Vagina (tissue), 2 donors: ENCODE results near the gene PRKCB. TPM values are rescaled to one million over a fixed set of nuclear protein-coding genes. Genes with fewer than 3 reads are reported as not detected.

Experiments used
- DNase-seq, 2 donors: peaks; one replicate each; pipeline ENCODE4 v3.0.0-alpha.2; 2017; ENCODE audit errors: extremely low spot score in 2 of 2
- H3K27ac ChIP-seq: fragments of 200-600 bp; sonication (generic); one replicate; pipeline ENCODE4 v1.5.1; 2019
- H3K27me3 ChIP-seq: fragments of 200-600 bp; sonication (generic); one replicate; pipeline ENCODE4 v1.5.1; 2019
- H3K36me3 ChIP-seq, 2 donors: fragments of 200-600 bp; sonication (generic); one replicate each; pipeline ENCODE4 v1.5.1; 2017 to 2019
- H3K4me1 ChIP-seq: fragments of 200-600 bp; sonication (generic); one replicate; pipeline ENCODE4 v1.5.1; 2019
- H3K4me3 ChIP-seq, 2 donors: fragments of 200-600 bp; sonication (generic); 1 replicate in 1 of 2; 2 replicates in 1 of 2; pipeline ENCODE4 v1.5.1; 2016 to 2019
- H3K9me3 ChIP-seq: fragments of 200-600 bp; sonication (generic); one replicate; pipeline ENCODE4 v1.5.1; 2019
- POLR2A ChIP-seq, 2 donors: fragments of 450-650 bp; IDR thresholded peaks; one replicate each; pipeline ENCODE4 v1.6.1; 2017; ENCODE audit warnings: antibody characterized with exemption in 2 of 2, mild to moderate bottlenecking in 2 of 2, moderate library complexity in 2 of 2
- POLR2AphosphoS5 ChIP-seq, 2 donors: sonication (generic); formaldehyde crosslinking; IDR thresholded peaks; one replicate each; pipeline ENCODE4 v1.9.0; 2017; ENCODE audit warnings: antibody characterized with exemption in 2 of 2, mild to moderate bottlenecking in 2 of 2, low read depth in 1 of 2; ENCODE audit not compliant: insufficient read depth in 1 of 2
- intact Hi-C: fragments of 100-400 bp; cut with DNase I; formaldehyde crosslinking; loops from one replicate; pipeline ENCODE4 v1.15.1; 2023
- total RNA-seq: library from RNA; depleted of rRNA; stranded (reverse); fragments of >200 nt; gene quantifications from one replicate; pipeline ENCODE4 v1.2.3, GENCODE V29; 2016
- TF ChIP-seq, protein P1 (sequence below), 3 experiments: fragments of 450-650 bp in 2 of 3; fragments of 200-600 bp in 1 of 3; sonication (generic) in 1 of 3; IDR thresholded peaks; one replicate each; pipeline ENCODE4 v1.5.1; 2017 to 2019; ENCODE audit warnings: antibody characterized with exemption in 3 of 3, mild to moderate bottlenecking in 2 of 3, moderate library complexity in 2 of 3

Gene PRKCB
- total RNA-seq, 1 donor from 2014 or later, result 9.1 TPM

DNA sequence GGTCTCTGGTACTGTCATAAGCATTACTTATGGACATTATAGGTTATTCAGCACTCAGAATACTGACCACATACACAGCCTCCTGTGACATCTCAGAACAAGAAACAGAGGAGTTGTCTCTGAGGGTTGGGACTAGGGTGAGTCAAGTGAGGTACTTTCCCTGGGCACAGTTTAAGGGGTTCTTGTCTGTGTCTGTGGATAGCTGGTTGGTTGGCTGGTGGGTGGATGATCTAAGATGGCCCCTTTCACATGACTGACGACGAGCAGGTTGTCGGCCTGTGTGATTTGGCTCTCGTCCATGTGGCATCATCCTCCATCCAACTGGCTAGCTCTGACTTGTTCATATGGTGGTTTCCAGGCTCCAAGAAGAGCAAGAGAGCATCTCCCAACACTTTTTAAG, 163.9 kb downstream of the PRKCB start:
- no peak overlapping the region for H3K27ac ChIP-seq
- no peak for DNase-seq
- H3K9me3 ChIP-seq, result no peaks in the 10 kb centered on the region
- H3K4me1 ChIP-seq, result no peaks in the 10 kb centered on the region
- TF ChIP-seq POLR2AphosphoS5 (IDR thresholded peaks at IDR 0.05; ENCODE audit: insufficient read depth in 1 of 2, low read depth in 1 of 2) (no peak), POLR2A (IDR thresholded peaks at IDR 0.05) (no peak)
- TF ChIP-seq, protein P1, sequence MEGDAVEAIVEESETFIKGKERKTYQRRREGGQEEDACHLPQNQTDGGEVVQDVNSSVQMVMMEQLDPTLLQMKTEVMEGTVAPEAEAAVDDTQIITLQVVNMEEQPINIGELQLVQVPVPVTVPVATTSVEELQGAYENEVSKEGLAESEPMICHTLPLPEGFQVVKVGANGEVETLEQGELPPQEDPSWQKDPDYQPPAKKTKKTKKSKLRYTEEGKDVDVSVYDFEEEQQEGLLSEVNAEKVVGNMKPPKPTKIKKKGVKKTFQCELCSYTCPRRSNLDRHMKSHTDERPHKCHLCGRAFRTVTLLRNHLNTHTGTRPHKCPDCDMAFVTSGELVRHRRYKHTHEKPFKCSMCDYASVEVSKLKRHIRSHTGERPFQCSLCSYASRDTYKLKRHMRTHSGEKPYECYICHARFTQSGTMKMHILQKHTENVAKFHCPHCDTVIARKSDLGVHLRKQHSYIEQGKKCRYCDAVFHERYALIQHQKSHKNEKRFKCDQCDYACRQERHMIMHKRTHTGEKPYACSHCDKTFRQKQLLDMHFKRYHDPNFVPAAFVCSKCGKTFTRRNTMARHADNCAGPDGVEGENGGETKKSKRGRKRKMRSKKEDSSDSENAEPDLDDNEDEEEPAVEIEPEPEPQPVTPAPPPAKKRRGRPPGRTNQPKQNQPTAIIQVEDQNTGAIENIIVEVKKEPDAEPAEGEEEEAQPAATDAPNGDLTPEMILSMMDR (IDR thresholded peaks at IDR 0.05), result no peak
- H3K27me3 ChIP-seq, result no peaks in the 10 kb centered on the region
- H3K36me3 ChIP-seq, result no peaks in the 10 kb centered on the region
- intact Hi-C loops, result no loop called here
- no peak overlapping the region for H3K4me3 ChIP-seq

DNA sequence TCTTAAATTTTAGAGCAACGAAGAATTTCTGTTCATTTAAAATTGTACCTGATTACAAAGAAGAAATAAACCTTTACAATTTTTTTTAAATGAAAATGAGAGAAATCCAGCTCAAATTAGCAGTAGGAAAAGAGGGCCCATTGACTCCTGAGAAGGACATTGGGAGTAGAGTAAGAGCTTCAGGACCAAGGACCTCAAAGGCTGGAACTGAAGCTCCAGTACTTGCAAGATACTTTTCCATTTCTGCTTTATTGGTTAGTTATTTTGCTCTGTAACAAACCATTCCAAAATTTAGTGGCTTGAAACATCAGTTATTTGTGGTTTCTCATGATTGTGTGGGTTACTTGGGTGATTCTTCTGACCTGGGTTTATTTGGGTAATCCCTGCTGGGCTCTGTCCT, 165.9 kb downstream of the PRKCB start:
- TF ChIP-seq POLR2AphosphoS5 (IDR thresholded peaks at IDR 0.05; ENCODE audit: insufficient read depth in 1 of 2, low read depth in 1 of 2) (no peak), POLR2A (IDR thresholded peaks at IDR 0.05) (no peak)
- TF ChIP-seq, protein P1 (IDR thresholded peaks at IDR 0.05), result no peak
- Histone ChIP-seq H3K36me3 (no peaks in the 10 kb centered on the region), H3K9me3 (no peaks in the 10 kb centered on the region), H3K27me3 (no peaks in the 10 kb centered on the region), H3K4me3 (no peak overlapping the region), H3K27ac (no peak overlapping the region), H3K4me1 (no peaks in the 10 kb centered on the region)
- intact Hi-C loops, result no loop called here
- DNase-seq, result no peak

DNA sequence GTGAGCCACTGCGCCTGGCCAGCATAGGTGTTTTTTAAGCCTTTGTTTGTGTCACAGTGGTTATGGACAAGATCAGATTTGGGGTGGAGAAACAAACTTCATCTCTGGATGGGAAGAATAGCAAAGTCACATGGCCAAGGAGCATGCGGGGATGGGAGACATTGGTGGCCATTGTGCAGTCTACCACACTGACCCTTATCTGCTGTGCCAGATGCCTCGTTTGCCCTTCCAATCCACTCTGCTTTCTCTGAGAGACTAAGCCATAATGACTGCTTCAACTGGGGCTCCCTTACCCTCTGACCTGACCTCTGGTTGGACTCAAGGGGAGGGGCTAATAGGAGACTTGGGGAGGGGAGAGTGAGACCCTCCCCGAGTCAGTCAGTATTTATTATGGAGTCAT, 166.8 kb downstream of the PRKCB start:
- no peaks in the 10 kb centered on the region for H3K36me3 ChIP-seq
- no peak overlapping the region for H3K4me3 ChIP-seq
- no peaks in the 10 kb centered on the region for H3K4me1 ChIP-seq
- H3K27me3 ChIP-seq, result no peaks in the 10 kb centered on the region
- intact Hi-C loops, result no loop called here
- TF ChIP-seq, protein P1 (IDR thresholded peaks at IDR 0.05), result no peak
- TF ChIP-seq POLR2AphosphoS5 (IDR thresholded peaks at IDR 0.05; ENCODE audit: insufficient read depth in 1 of 2, low read depth in 1 of 2) (no peak), POLR2A (IDR thresholded peaks at IDR 0.05) (no peak)
- no peaks in the 10 kb centered on the region for H3K9me3 ChIP-seq
- H3K27ac ChIP-seq, result no peak overlapping the region
- no peak for DNase-seq

DNA sequence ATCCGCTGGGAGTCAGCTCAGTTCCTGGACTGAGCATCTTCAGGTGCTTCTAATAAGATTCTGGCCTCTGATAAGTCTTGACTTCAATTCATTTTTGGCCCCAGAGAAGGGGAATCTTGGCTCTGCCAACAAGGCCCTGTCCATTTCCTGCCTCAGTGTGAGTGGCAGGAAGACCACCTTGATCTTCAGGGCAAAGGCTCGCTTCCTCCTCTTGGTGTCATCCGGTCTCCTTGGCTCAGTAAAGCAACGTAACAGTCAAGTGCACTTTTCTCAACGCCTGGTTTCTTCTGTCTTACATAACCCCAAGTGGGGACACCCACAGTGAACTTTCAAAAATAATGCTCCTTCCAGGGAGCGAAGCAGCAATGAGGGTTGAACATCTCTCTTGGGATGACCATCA, 169.8 kb downstream of the PRKCB start:
- Histone ChIP-seq H3K27ac (no peak overlapping the region), H3K27me3 (no peaks in the 10 kb centered on the region), H3K9me3 (no peaks in the 10 kb centered on the region), H3K4me3 (no peak overlapping the region), H3K4me1 (no peaks in the 10 kb centered on the region), H3K36me3 (no peaks in the 10 kb centered on the region)
- DNase-seq, result no peak
- intact Hi-C loops, result no loop called here
- TF ChIP-seq, protein P1 (IDR thresholded peaks at IDR 0.05), result no peak
- TF ChIP-seq POLR2A (IDR thresholded peaks at IDR 0.05) (no peak), POLR2AphosphoS5 (IDR thresholded peaks at IDR 0.05; ENCODE audit: insufficient read depth in 1 of 2, low read depth in 1 of 2) (no peak)

DNA sequence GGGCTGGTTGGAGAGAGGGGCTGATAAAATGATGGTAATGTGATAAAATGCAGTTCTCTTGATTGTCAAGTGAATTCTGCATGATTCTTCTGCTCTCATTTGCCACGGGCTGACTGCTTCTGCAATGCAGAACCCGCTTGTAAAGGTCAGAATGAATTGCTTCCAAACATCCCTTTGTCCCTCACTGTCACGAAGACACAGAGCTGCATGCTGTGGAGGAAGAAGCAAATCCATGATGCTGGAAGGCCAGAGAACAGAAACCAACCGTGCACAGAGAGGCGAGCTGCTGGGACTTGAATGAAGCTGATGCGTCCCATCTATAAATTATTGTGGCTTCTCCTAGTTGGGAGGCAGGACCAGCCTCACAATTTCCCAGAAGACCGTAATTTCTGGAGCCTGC, 171.6 kb downstream of the PRKCB start:
- H3K4me1 ChIP-seq, result no peaks in the 10 kb centered on the region
- H3K36me3 ChIP-seq, result no peaks in the 10 kb centered on the region
- intact Hi-C loops, result no loop called here
- H3K27me3 ChIP-seq, result no peaks in the 10 kb centered on the region
- TF ChIP-seq POLR2AphosphoS5 (IDR thresholded peaks at IDR 0.05; ENCODE audit: insufficient read depth in 1 of 2, low read depth in 1 of 2) (no peak), POLR2A (IDR thresholded peaks at IDR 0.05) (no peak)
- TF ChIP-seq, protein P1 (IDR thresholded peaks at IDR 0.05), result no peak
- no peak overlapping the region for H3K4me3 ChIP-seq
- H3K9me3 ChIP-seq, result no peaks in the 10 kb centered on the region
- DNase-seq, result no peak
- no peak overlapping the region for H3K27ac ChIP-seq
